ENCODE data around the gene RRP8. TPM values are rescaled to one million over a fixed set of nuclear protein-coding genes. Genes with fewer than 3 reads are reported as not detected.

Gene RRP8
- total and polyA plus RNA-seq, 7 donors = 10.2 to 23.2 (median 20.7) TPM

- Histone ChIP-seq H3K36me3 (peaks cover 0 to 7% (median 2%) of the 10 kb centered on the region in 4 donors), H3K27ac (peak overlapping the region in 1 of 4 donors; percentile 73), H3K27me3 (no peaks in the 10 kb centered on the region), H3K4me3 (no peak overlapping the region), H3K9me3 (no peaks in the 10 kb centered on the region), H3K4me1 (peaks cover 0 to 69% (median 56%) of the 10 kb centered on the region in 4 donors)
- TF ChIP-seq EP300 (IDR thresholded peaks at IDR 0.05) = no peak
- TF ChIP-seq POLR2A (IDR thresholded peaks at IDR 0.05) = no peak
- no peak for TF ChIP-seq CTCF (IDR thresholded peaks at IDR 0.05)
- no peak for TF ChIP-seq POLR2AphosphoS5 (IDR thresholded peaks at IDR 0.05)
- no peak for DNase-seq
- intact Hi-C loops (cut with DNase I) = no loop called here
These were observed 46.7 kb upstream of the RRP8 start for GRCh38 chr11:6650104-6650503.

- intact Hi-C loops (cut with DNase I) = no loop called here
- Histone ChIP-seq H3K27ac (peak overlapping the region in 3 of 4 donors; percentile 70 to 73 (median 73)), H3K27me3 (no peaks in the 10 kb centered on the region), H3K36me3 (peaks cover 0 to 10% (median 5%) of the 10 kb centered on the region in 4 donors), H3K4me3 (no peak overlapping the region), H3K4me1 (peaks cover 0 to 53% (median 45%) of the 10 kb centered on the region in 4 donors), H3K9me3 (no peaks in the 10 kb centered on the region)
- no peak for TF ChIP-seq CTCF (IDR thresholded peaks at IDR 0.05)
- no peak for TF ChIP-seq POLR2AphosphoS5 (IDR thresholded peaks at IDR 0.05)
- no peak for TF ChIP-seq EP300 (IDR thresholded peaks at IDR 0.05)
- 62 to 67% methylated on average over 1 of the region's 1 CpG for WGBS, 2 donors
- peak; percentile 61 for DNase-seq
These were observed 45.1 kb upstream of the RRP8 start for GRCh38 chr11:6648501-6648900.

GRCh38 chr11:6647836-6648235 is 44.4 kb upstream of the RRP8 start:
- Histone ChIP-seq H3K27ac (peak overlapping the region; percentile 70 to 73 (median 72)), H3K9me3 (no peaks in the 10 kb centered on the region), H3K27me3 (no peaks in the 10 kb centered on the region), H3K4me1 (peaks cover 0 to 47% (median 43%) of the 10 kb centered on the region in 4 donors), H3K4me3 (no peak overlapping the region), H3K36me3 (peaks cover 0 to 10% (median 5%) of the 10 kb centered on the region in 4 donors)
- TF ChIP-seq EP300 (IDR thresholded peaks at IDR 0.05) (no peak), POLR2AphosphoS5 (IDR thresholded peaks at IDR 0.05) (no peak), CTCF (IDR thresholded peaks at IDR 0.05) (no peak), POLR2A (IDR thresholded peaks at IDR 0.05) (no peak)
- intact Hi-C loops (cut with DNase I) = no loop called here
- WGBS, 2 donors = 95% methylated on average over 2 of the region's 2 CpGs
- peak; percentile 54 for DNase-seq

- peak; percentile 71 for DNase-seq
- 34 to 54% methylated on average over 9 of the region's 9 CpGs for WGBS, 2 donors
- H3K36me3 ChIP-seq = peaks cover 0 to 10% (median 5%) of the 10 kb centered on the region in 4 donors
- peaks cover 0 to 46% (median 40%) of the 10 kb centered on the region in 4 donors for H3K4me1 ChIP-seq
- peak overlapping the region; percentile 70 to 73 (median 72) for H3K27ac ChIP-seq
- H3K9me3 ChIP-seq = no peaks in the 10 kb centered on the region
- no peak for TF ChIP-seq POLR2A (IDR thresholded peaks at IDR 0.05)
- no peak for TF ChIP-seq EP300 (IDR thresholded peaks at IDR 0.05)
- TF ChIP-seq CTCF (IDR thresholded peaks at IDR 0.05) = no peak
- no peak for TF ChIP-seq POLR2AphosphoS5 (IDR thresholded peaks at IDR 0.05)
- intact Hi-C loops (cut with DNase I) = no loop called here
- no peaks in the 10 kb centered on the region for H3K27me3 ChIP-seq
- H3K4me3 ChIP-seq = no peak overlapping the region
These were observed 43.7 kb upstream of the RRP8 start for GRCh38 chr11:6646918-6647679.

Data from sigmoid colon (tissue), 7 donors.